Hepatocyte (in vitro differentiated cells): Measurements from ENCODE around the gene RNF13.

Experiments
- CTCF ChIP-seq: fragments of 200-600 bp; sonication (generic); IDR thresholded peaks from 2 replicates; pipeline ENCODE4 v1.5.1; 2016; ENCODE audit warnings: antibody characterized with exemption, mild to moderate bottlenecking; ENCODE audit not compliant: poor library complexity
- EZH2 ChIP-seq: fragments of 200-600 bp; sonication (generic); IDR thresholded peaks from 2 replicates; pipeline ENCODE4 v1.6.1; 2016; ENCODE audit warnings: antibody characterized with exemption, mild to moderate bottlenecking, borderline replicate concordance
- EZH2phosphoT487 ChIP-seq: fragments of 200-600 bp; sonication (generic); IDR thresholded peaks from one replicate; pipeline ENCODE4 v1.6.1; 2018; ENCODE audit warnings: antibody characterized with exemption, mild to moderate bottlenecking, low read depth, moderate library complexity; ENCODE audit not compliant: unreplicated experiment, severe bottlenecking

- no peak for TF ChIP-seq EZH2
- no peak for TF ChIP-seq CTCF
- TF ChIP-seq EZH2phosphoT487 = no peak
These were observed 107.1 kb downstream of the RNF13 start for GRCh38 chr3:149920119-149920518.
